Renal pelvis (tissue), 4 donors: Measurements from ENCODE around the gene SFT2D1. TPM values are rescaled to one million over a fixed set of nuclear protein-coding genes. Genes with fewer than 3 reads are reported as not detected.
"Not testable (repeated sequence)": the region's sequence is repeated elsewhere in the genome, so short reads cannot be mapped to it uniquely, and the experiment has no call there.

Experiments used
- DNase-seq: peaks from one replicate; pipeline ENCODE4 v3.0.0-alpha.2; 2013
- polyA plus RNA-seq, 3 donors: library from polyadenylated mRNA; unstranded; fragments of 120-200 nt; gene quantifications; one replicate each; pipeline ENCODE4 v1.2.1, GENCODE V29; 2013; ENCODE audit not compliant: insufficient read length in 3 of 3

Gene SFT2D1
- polyA plus RNA-seq, 3 donors: 59.5 to 84.6 (median 70.0) TPM

GRCh38 chr6:166370489-166370888 lies 28.1 kb upstream of the SFT2D1 start:
- DNase-seq: no peak

GRCh38 chr6:166369782-166370181 lies 27.4 kb upstream of the SFT2D1 start:
- DNase-seq: no peak

- DNase-seq: no peak
Observed at GRCh38 chr6:166366921-166367320, 24.6 kb upstream of the SFT2D1 start.

GRCh38 chr6:166365806-166366205 lies 23.5 kb upstream of the SFT2D1 start:
- DNase-seq: no peak

GRCh38 chr6:166365221-166365620 lies 22.9 kb upstream of the SFT2D1 start:
- no peak for DNase-seq

- DNase-seq: no peak
Observed at GRCh38 chr6:166364456-166364855, 22.1 kb upstream of the SFT2D1 start.

- not testable (repeated sequence) for DNase-seq
Observed at GRCh38 chr6:166362427-166362826, 20.1 kb upstream of the SFT2D1 start.

GRCh38 chr6:166361077-166361429 lies 18.7 kb upstream of the SFT2D1 start:
- DNase-seq: no peak

GRCh38 chr6:166360243-166361076 lies 18.1 kb upstream of the SFT2D1 start:
- no peak for DNase-seq

GRCh38 chr6:166355552-166355951 lies 13.2 kb upstream of the SFT2D1 start:
- DNase-seq: no peak

- no peak for DNase-seq
Observed at GRCh38 chr6:166354965-166355364, 12.6 kb upstream of the SFT2D1 start.

GRCh38 chr6:166354143-166354542 lies 11.8 kb upstream of the SFT2D1 start:
- no peak for DNase-seq

GRCh38 chr6:166353507-166353906 lies 11.2 kb upstream of the SFT2D1 start:
- DNase-seq: no peak

- DNase-seq: no peak
Observed at GRCh38 chr6:166352923-166353322, 10.6 kb upstream of the SFT2D1 start.

- no peak for DNase-seq
Observed at GRCh38 chr6:166351715-166352285, 9.5 kb upstream of the SFT2D1 start.

- DNase-seq: no peak
Observed at GRCh38 chr6:166348305-166348949, 6.1 kb upstream of the SFT2D1 start.

GRCh38 chr6:166346965-166347364 lies 4.6 kb upstream of the SFT2D1 start:
- DNase-seq: no peak

GRCh38 chr6:166346449-166346848 lies 4.1 kb upstream of the SFT2D1 start:
- no peak for DNase-seq

GRCh38 chr6:166345672-166346071 lies 3.3 kb upstream of the SFT2D1 start:
- DNase-seq: not testable (repeated sequence)

- not testable (repeated sequence) for DNase-seq
Observed at GRCh38 chr6:166344921-166345320, 2.6 kb upstream of the SFT2D1 start.

- DNase-seq: no peak
Observed at GRCh38 chr6:166344240-166344639, 1.9 kb upstream of the SFT2D1 start.

- no peak for DNase-seq
Observed at GRCh38 chr6:166343150-166343487, 774 bp upstream of the SFT2D1 start.

GRCh38 chr6:166341977-166342348 lies 382 bp downstream of the SFT2D1 start:
- no peak for DNase-seq
